ENCODE data around the gene PREX1.

Gene PREX1

DNA sequence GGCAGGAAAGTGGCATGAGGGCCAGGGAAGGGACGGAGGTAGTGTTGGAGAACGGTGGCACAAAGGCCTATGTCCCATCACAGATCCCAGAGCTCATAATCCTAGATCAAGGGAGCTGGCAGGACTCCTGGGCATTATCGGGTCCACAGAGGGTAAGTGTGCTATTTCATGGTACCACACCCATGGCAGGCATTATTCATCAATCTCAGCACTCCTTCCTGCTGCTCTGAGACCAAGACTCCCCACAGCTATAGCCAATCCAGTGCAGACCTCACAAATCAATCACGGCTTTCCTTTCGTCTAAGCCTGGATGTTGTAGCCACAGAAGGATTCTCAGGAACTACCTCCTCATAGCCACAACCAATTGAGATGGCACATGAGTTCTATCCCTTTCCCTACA is 187.9 kb downstream of the PREX1 start:
- no peak for DNase-seq (ENCODE audit: low spot score)
- TF ChIP-seq, protein P1, sequence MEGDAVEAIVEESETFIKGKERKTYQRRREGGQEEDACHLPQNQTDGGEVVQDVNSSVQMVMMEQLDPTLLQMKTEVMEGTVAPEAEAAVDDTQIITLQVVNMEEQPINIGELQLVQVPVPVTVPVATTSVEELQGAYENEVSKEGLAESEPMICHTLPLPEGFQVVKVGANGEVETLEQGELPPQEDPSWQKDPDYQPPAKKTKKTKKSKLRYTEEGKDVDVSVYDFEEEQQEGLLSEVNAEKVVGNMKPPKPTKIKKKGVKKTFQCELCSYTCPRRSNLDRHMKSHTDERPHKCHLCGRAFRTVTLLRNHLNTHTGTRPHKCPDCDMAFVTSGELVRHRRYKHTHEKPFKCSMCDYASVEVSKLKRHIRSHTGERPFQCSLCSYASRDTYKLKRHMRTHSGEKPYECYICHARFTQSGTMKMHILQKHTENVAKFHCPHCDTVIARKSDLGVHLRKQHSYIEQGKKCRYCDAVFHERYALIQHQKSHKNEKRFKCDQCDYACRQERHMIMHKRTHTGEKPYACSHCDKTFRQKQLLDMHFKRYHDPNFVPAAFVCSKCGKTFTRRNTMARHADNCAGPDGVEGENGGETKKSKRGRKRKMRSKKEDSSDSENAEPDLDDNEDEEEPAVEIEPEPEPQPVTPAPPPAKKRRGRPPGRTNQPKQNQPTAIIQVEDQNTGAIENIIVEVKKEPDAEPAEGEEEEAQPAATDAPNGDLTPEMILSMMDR (IDR thresholded peaks at IDR 0.05; ENCODE audit: extremely low read depth, missing control alignments): no peak

- DNase-seq (ENCODE audit: low spot score): no peak
- TF ChIP-seq, protein P1 (IDR thresholded peaks at IDR 0.05; ENCODE audit: extremely low read depth, missing control alignments): no peak
Observed at GRCh38 chr20:48638546-48638945, 189.3 kb downstream of the PREX1 start.

GRCh38 chr20:48637461-48637860 is 190.3 kb downstream of the PREX1 start:
- no peak for DNase-seq (ENCODE audit: low spot score)
- TF ChIP-seq, protein P1 (IDR thresholded peaks at IDR 0.05; ENCODE audit: extremely low read depth, missing control alignments): no peak

DNA sequence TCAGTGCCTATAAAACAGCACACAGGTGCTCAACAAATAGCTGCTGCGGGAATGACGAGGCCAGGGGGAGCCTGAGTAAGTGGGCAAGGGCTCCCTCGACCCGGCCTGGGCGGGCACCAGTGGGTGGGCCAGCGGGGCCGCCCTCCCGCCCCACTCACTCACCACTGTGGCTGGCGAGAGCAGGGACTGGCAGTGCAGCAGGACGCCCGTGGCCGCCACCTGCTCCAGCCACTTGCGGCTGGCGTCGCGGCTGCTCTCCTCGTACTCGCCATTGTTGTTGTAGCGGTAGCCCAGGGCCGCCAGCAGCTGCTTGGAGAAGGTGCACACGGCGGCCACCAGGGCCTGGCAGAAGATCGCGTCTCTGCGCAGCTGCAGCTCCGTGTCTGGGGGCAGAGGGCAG is 191.5 kb downstream of the PREX1 start:
- no peak for DNase-seq (ENCODE audit: low spot score)
- TF ChIP-seq, protein P1 (IDR thresholded peaks at IDR 0.05; ENCODE audit: extremely low read depth, missing control alignments): no peak

DNA sequence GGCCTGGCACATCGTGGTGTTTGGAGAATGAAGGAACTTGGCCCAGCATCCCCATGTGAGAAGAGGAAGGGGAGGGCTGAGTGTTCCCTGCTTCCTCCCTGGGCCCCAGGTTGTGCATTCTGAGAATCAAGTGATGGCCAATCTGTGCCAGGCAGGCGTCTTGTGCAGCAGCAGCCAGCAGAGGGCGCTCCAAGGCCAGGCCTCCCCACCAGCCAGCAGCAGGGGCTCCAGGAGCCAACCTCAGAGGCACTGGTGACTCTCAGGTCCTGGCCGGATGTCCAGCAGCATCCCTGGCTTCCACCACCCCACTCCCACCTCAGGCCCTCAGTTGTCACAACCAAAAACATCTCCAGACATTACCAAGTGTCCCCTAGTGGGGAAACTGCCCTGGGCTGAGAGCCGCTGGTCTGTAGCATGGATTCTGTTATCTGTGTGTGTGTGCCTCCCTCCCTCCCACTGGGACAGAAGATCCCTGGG is 192.0 kb downstream of the PREX1 start:
- peak; percentile 88 for DNase-seq (ENCODE audit: low spot score)
- TF ChIP-seq, protein P1 (IDR thresholded peaks at IDR 0.05; ENCODE audit: extremely low read depth, missing control alignments): peak; percentile 86

GRCh38 chr20:48635361-48635760 is 192.4 kb downstream of the PREX1 start:
- no peak for DNase-seq (ENCODE audit: low spot score)
- TF ChIP-seq, protein P1 (IDR thresholded peaks at IDR 0.05; ENCODE audit: extremely low read depth, missing control alignments): no peak

GRCh38 chr20:48634641-48635040 is 193.2 kb downstream of the PREX1 start:
- no peak for DNase-seq (ENCODE audit: low spot score)
- TF ChIP-seq, protein P1 (IDR thresholded peaks at IDR 0.05; ENCODE audit: extremely low read depth, missing control alignments): no peak

Measured in GM20000 (cell line).